MM.1S (cell line): Measurements from ENCODE around the gene OR8G1.

Experiments used
- CTCF ChIP-seq: fragments of 300-600 bp; sonication (generic); IDR thresholded peaks from 2 replicates; pipeline ENCODE4 v1.5.1; 2016; ENCODE audit warnings: antibody characterized with exemption, low read length, mixed read lengths
- EZH2 ChIP-seq: fragments of 300-600 bp; sonication (generic); optimal IDR thresholded peaks from 2 replicates; pipeline ENCODE3; 2017; ENCODE audit warnings: low read depth, mild to moderate bottlenecking, antibody characterized with exemption, low read length, mixed read lengths
- EZH2phosphoT487 ChIP-seq: fragments of 300-600 bp; sonication (generic); IDR thresholded peaks from 2 replicates; pipeline ENCODE4 v1.6.1; 2018; ENCODE audit warnings: antibody characterized with exemption, low read length

- TF ChIP-seq CTCF (peak; percentile 86), EZH2 (no peak), EZH2phosphoT487 (no peak)
Measured at GRCh38 chr11:124195189-124195734, 45.6 kb upstream of the OR8G1 start.
